Caco-2 (cell line): ENCODE results near the gene ZMPSTE24. TPM values are rescaled to one million over a fixed set of nuclear protein-coding genes. Genes with fewer than 3 reads are reported as not detected.

ENCODE experiments used
- BruUV-seq: library from RNA; stranded (reverse); fragments of 400-500 nt; replicated peaks from 2 replicates; lab custom pipeline; 2021; lab: Mats Ljungman, UMichigan
- CTCF ChIA-PET: fragments of 300-600 bp; sonication (Branson Sonifier 250); formaldehyde crosslinking; loops from one replicate; lab custom pipeline; 2022; ENCODE audit warnings: antibody characterized with exemption; lab: Charles Lee
- POLR2A ChIA-PET: fragments of 300-600 bp; sonication (Branson Sonifier 250); formaldehyde crosslinking; loops from one replicate; lab custom pipeline; 2022; ENCODE audit warnings: antibody characterized with exemption; lab: Charles Lee
- DNase-seq, 2 experiments: peaks; one replicate each; pipeline versions ENCODE4 v3.0.0 to v3.0.0-alpha.2; 2020 to 2022
- H3K27me3 ChIP-seq: replicated peaks from 2 replicates; pipeline ENCODE4 v1.6.0; 2011; ENCODE audit warnings: low read length; ENCODE audit not compliant: control insufficient read depth, insufficient read depth
- H3K36me3 ChIP-seq: 2 replicates; pipeline ENCODE4 v1.5.1; 2011; ENCODE audit warnings: low read length; ENCODE audit not compliant: control insufficient read depth, insufficient read depth
- H3K4me1 ChIP-seq: fragments of 250-450 bp; sonication (Bioruptor Pico); 2 replicates; pipeline ENCODE4 v1.5.1; 2020; ENCODE audit warnings: mild to moderate bottlenecking
- H3K4me3 ChIP-seq: 2 replicates; pipeline ENCODE4 v1.5.1; 2011; ENCODE audit warnings: low read depth, mild to moderate bottlenecking, control low read depth, low read length
- H3K9me3 ChIP-seq: fragments of 250-450 bp; sonication (Bioruptor Pico); 2 replicates; pipeline ENCODE4 v1.5.1; 2020; ENCODE audit warnings: mild to moderate bottlenecking, moderate library complexity
- H3K27ac Mint-ChIP-seq: one replicate; pipeline ENCODE4 v1.8.0; 2022; ENCODE audit warnings: mixed read lengths; ENCODE audit not compliant: unreplicated experiment
- H3K27me3 Mint-ChIP-seq: one replicate; pipeline ENCODE4 v1.8.0; 2022; ENCODE audit warnings: mixed read lengths; ENCODE audit not compliant: insufficient read depth, unreplicated experiment
- H3K36me3 Mint-ChIP-seq: one replicate; pipeline ENCODE4 v1.8.0; 2022; ENCODE audit warnings: mild to moderate bottlenecking, mixed read lengths; ENCODE audit not compliant: insufficient read depth, unreplicated experiment
- H3K4me1 Mint-ChIP-seq: one replicate; pipeline ENCODE4 v1.8.0; 2022; ENCODE audit warnings: low read depth, mixed read lengths; ENCODE audit not compliant: unreplicated experiment
- H3K4me3 Mint-ChIP-seq: one replicate; pipeline ENCODE4 v1.8.0; 2022; ENCODE audit warnings: mild to moderate bottlenecking, moderate library complexity, mixed read lengths; ENCODE audit not compliant: unreplicated experiment
- H3K9me3 Mint-ChIP-seq: one replicate; pipeline ENCODE4 v1.8.0; 2022; ENCODE audit warnings: mixed read lengths; ENCODE audit not compliant: unreplicated experiment
- intact Hi-C: fragments of 100-400 bp; cut with micrococcal nuclease; formaldehyde crosslinking; loops from one replicate; pipeline ENCODE4 v1.10.0; 2022; ENCODE audit not compliant: unreplicated experiment
- total RNA-seq: library from RNA; stranded (reverse); gene quantifications from 2 replicates; pipeline ENCODE4 v1.2.3, GENCODE V29; 2022
- TF ChIP-seq, protein P1 (sequence below), 2 experiments: fragments of 200-600 bp in 1 of 2; IDR thresholded peaks; 1 replicate in 1 of 2; 2 replicates in 1 of 2; pipeline versions ENCODE4 v1.5.1 to v1.8.0; 2011 to 2022; ENCODE audit warnings: antibody characterized with exemption in 1 of 2, control low read depth in 1 of 2, inconsistent platforms in 1 of 2, low read depth in 1 of 2, low read length in 1 of 2, mild to moderate bottlenecking in 1 of 2, moderate library complexity in 1 of 2; ENCODE audit not compliant: insufficient read depth in 1 of 2, severe bottlenecking in 1 of 2, unreplicated experiment in 1 of 2

Gene ZMPSTE24
- total RNA-seq, 1 experiment from 2014 or later, result 37.9 TPM

DNA sequence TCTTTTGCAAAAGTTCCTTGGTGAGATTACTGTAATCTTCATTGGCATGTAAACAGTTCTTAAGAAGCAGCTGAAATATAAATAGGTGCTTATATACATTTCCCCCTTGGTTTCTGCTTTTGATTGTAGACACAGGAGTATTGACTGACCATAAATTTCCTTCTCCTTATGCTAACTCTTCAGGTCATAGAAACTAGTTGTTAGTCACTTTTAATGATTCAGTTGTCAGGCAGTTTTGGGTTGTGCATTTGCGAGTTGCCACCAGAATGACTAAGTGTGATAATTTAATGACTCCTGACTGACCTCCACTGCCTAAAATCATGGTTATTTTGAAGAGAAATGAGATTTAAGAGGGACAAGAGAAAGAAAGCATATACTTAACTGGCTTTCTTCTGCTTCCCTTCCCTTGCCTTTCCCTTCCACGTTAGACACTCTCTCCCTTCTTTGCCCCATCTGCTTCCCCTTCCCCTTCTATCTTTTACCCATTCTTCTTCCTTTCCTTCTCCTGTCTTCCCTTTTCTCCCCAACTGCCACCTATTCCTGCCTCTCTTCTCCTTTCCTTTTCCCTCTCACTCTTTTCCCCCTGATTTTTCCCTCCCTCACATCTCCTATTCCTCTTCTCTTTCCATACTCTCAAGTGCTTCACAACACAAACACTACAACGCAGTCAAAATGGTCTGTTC lies 12.3 kb downstream of the ZMPSTE24 start:
- Mint-ChIP-seq H3K27ac (no peak overlapping the region), H3K4me1 (no peaks in the 10 kb centered on the region), H3K27me3 (no peaks in the 10 kb centered on the region), H3K9me3 (no peaks in the 10 kb centered on the region), H3K36me3 (peaks cover 47% of the 10 kb centered on the region), H3K4me3 (no peak overlapping the region)
- Histone ChIP-seq H3K4me3 (no peak overlapping the region), H3K36me3 (no peaks in the 10 kb centered on the region), H3K27me3 (no peaks in the 10 kb centered on the region), H3K9me3 (no peaks in the 10 kb centered on the region), H3K4me1 (no peaks in the 10 kb centered on the region)
- no peak for DNase-seq
- TF ChIP-seq, protein P1, sequence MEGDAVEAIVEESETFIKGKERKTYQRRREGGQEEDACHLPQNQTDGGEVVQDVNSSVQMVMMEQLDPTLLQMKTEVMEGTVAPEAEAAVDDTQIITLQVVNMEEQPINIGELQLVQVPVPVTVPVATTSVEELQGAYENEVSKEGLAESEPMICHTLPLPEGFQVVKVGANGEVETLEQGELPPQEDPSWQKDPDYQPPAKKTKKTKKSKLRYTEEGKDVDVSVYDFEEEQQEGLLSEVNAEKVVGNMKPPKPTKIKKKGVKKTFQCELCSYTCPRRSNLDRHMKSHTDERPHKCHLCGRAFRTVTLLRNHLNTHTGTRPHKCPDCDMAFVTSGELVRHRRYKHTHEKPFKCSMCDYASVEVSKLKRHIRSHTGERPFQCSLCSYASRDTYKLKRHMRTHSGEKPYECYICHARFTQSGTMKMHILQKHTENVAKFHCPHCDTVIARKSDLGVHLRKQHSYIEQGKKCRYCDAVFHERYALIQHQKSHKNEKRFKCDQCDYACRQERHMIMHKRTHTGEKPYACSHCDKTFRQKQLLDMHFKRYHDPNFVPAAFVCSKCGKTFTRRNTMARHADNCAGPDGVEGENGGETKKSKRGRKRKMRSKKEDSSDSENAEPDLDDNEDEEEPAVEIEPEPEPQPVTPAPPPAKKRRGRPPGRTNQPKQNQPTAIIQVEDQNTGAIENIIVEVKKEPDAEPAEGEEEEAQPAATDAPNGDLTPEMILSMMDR (IDR thresholded peaks at IDR 0.05; ENCODE audit: insufficient read depth in 1 of 2, low read depth in 1 of 2, low read length in 1 of 2, severe bottlenecking in 1 of 2, unreplicated experiment in 1 of 2), result no peak
- intact Hi-C loops, result no loop called here
- CTCF ChIA-PET, result no interaction called here
- no TSS peak for BruUV-seq
- POLR2A ChIA-PET, result no interaction called here

DNA sequence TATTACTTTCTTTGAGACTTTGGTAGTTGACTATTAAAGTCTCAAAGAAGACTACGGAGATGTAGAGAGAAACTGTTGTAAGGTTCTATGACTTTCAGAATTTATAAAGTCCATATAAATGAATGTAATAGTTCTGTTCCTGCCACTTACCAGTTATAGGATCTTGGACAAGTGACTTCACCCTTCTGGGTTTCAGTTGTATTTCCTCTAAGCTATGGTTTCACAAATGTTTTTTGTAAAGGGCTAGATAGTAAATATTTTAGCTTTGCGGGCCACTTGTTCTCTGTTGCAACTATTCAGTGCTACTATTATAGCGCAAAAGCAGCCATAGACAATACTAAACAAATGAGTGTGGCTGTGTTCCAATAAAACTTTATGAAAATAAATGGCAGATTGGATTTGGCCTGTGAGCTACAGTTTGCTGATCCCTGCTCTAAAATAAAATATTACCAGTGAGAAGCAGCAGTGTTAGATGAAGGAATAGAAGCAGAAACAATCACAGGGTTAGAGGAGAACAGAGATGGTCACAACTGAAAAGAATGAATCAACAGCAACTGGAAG lies 14.7 kb downstream of the ZMPSTE24 start:
- Mint-ChIP-seq H3K9me3 (no peaks in the 10 kb centered on the region), H3K27me3 (no peaks in the 10 kb centered on the region), H3K4me1 (peaks cover 6% of the 10 kb centered on the region), H3K4me3 (no peak overlapping the region), H3K36me3 (peaks cover 54% of the 10 kb centered on the region), H3K27ac (no peak overlapping the region)
- POLR2A ChIA-PET, result no interaction called here
- no peaks in the 10 kb centered on the region for H3K36me3 ChIP-seq
- TF ChIP-seq, protein P1 (IDR thresholded peaks at IDR 0.05; ENCODE audit: insufficient read depth in 1 of 2, low read depth in 1 of 2, low read length in 1 of 2, severe bottlenecking in 1 of 2, unreplicated experiment in 1 of 2), result no peak
- intact Hi-C loops, result no loop called here
- no peak overlapping the region for H3K4me3 ChIP-seq
- no peaks in the 10 kb centered on the region for H3K27me3 ChIP-seq
- no peaks in the 10 kb centered on the region for H3K4me1 ChIP-seq
- DNase-seq, result no peak
- no peaks in the 10 kb centered on the region for H3K9me3 ChIP-seq
- no TSS peak for BruUV-seq
- CTCF ChIA-PET, result no interaction called here

DNA sequence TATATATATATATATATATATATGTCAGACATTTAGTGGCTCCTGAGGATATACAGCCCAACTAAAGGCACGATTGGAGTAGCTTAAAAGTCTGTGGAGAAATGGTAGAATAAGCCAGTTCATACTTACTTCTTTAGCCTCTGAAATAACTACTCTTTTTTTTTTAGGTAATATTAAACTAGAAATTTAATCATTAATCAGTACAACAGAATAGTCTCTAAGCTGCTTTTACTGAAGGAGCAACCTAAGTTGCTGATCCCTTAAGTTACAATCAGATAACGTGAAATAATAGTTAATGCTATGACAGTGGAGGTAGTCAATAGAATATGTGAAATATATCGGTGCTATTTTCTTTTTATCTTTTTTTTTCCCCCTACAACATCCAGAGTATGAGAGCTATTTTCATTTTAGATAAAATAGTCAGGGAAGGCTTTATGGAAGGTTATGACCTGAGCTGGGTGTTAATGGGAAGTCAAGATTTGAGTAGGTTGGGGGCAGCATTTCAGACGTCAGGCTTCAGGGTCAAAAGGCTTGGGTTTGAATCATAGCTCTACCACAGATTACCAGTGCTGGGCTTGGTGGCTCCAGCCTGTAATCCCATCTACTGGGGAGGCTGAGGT lies 15.6 kb downstream of the ZMPSTE24 start:
- no peaks in the 10 kb centered on the region for H3K4me1 ChIP-seq
- ChIA-PET POLR2A (interaction anchor here (0.6 kb wide), 1 partner anchor 33 kb away, joined by 6 read pairs; no protein-coding TSS in a partner anchor), CTCF (no interaction called here)
- intact Hi-C loops, result no loop called here
- peaks cover 48% of the 10 kb centered on the region for H3K36me3 Mint-ChIP-seq
- no peak overlapping the region for H3K27ac Mint-ChIP-seq
- no peaks in the 10 kb centered on the region for H3K9me3 ChIP-seq
- H3K27me3 Mint-ChIP-seq, result no peaks in the 10 kb centered on the region
- DNase-seq, result no peak
- H3K27me3 ChIP-seq, result no peaks in the 10 kb centered on the region
- no peak overlapping the region for H3K4me3 Mint-ChIP-seq
- no TSS peak for BruUV-seq
- H3K9me3 Mint-ChIP-seq, result no peaks in the 10 kb centered on the region
- TF ChIP-seq, protein P1 (IDR thresholded peaks at IDR 0.05; ENCODE audit: insufficient read depth in 1 of 2, low read depth in 1 of 2, low read length in 1 of 2, severe bottlenecking in 1 of 2, unreplicated experiment in 1 of 2), result no peak
- no peaks in the 10 kb centered on the region for H3K36me3 ChIP-seq
- H3K4me3 ChIP-seq, result no peak overlapping the region
- H3K4me1 Mint-ChIP-seq, result peaks cover 6% of the 10 kb centered on the region
